Measurements from ENCODE around the gene TSPAN9.

Gene TSPAN9

DNA sequence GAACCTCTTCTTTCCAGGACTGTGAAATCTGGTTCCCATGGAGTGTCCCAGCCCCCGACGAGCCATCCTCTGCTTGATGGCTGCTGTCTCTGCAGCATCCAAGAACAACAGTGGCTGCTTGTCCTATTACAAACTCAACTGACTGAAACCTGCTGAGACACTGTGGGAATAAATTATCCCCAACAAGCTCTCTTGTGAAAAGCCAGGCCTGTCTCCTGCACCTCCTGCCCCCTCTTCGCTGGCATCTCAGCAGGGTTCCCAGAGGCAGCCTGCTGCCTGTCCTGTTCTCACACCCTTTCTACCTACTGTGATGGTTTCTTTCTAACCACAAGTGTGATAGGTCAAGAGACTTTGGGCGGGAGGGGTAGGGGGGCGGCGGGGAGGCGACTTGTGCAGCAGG is 180.2 kb downstream of the TSPAN9 start:
- DNase-seq: no peak

DNA sequence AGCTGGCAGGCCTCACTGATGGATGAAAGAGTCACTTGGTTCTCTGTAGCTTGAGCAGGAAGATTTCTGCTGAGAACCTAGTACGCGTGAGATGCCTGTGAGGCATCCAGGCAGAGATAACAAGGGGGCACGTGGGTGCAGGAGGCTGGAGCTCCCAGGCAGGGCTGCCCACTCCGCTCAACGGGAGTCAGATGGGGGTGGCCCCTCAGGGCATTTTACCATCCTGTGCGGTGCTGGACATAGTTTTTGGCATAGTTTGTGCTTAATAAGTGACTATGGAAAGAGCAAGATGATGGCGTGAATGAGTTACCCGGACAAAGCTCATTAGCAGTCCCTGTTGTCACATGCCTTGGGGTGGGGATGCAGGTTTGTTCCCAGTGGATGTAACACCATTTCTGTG is 182.8 kb downstream of the TSPAN9 start:
- DNase-seq: no peak

DNA sequence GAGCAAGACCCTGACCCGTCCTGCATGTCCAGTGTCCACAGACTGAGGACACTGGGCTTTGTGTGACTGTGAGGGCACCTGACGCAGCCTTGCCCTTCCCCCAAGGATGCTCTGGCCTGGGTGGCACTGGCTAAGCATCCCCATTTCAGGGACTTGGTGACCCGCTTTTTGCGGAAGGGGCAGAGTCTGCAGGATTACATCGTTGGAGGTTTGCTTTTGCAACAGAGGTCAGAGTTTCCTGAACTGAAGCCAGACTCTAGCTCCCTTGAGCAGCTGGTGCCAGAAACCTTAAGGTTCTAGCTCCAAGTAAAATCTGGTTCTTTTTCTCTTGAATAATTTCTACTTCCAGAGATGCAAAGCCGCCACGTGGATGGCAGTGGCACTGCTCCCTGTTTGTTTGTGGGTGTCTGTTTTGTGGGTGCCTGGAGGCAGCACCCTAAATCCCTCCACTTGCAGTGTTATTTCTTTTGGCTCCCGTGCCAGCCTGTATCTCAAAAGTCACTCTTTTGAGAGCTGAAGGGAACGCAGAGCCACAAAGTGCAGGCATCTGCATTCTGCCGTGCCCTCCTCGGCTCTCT is 184.7 kb downstream of the TSPAN9 start:
- DNase-seq: no peak

DNA sequence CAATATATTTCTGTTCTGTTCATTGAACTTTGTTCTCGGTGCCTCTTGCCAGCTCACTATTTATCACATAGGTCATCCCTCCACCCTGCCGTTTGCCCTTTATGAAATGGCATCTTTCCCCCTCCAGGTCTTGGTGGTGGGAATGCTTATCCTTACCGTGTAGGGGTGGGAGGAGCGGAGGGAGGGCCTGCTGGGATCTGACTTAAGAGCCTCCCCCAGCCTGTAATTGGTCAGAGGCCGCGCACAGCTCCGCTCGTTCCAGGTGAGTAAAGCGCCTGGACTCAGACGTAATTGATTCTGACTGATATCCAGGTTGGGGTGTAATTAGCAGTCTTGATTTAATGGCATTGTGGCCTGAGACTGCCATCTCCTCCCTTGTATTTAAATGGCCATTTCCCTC is 185.3 kb downstream of the TSPAN9 start:
- no peak for DNase-seq

DNA sequence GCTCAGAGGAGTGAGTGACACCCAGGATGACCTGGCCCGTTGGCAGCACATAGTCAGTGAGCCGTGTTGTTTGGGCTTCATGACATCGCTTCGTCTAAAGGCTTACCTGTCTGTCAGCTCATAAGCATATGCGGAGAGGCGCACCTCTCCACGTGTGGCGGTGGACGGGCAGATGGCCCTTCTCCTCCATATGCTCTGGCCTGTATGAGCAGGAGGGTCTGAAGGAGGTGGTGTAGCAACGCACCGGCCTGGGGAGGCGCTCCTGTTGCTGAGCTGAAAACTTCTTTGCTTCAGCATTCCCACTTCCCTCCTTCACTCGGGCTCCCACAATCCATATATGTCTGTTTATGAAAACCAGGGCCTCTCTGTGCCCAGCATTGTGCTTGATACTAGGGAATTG is 186.1 kb downstream of the TSPAN9 start:
- DNase-seq: no peak

DNA sequence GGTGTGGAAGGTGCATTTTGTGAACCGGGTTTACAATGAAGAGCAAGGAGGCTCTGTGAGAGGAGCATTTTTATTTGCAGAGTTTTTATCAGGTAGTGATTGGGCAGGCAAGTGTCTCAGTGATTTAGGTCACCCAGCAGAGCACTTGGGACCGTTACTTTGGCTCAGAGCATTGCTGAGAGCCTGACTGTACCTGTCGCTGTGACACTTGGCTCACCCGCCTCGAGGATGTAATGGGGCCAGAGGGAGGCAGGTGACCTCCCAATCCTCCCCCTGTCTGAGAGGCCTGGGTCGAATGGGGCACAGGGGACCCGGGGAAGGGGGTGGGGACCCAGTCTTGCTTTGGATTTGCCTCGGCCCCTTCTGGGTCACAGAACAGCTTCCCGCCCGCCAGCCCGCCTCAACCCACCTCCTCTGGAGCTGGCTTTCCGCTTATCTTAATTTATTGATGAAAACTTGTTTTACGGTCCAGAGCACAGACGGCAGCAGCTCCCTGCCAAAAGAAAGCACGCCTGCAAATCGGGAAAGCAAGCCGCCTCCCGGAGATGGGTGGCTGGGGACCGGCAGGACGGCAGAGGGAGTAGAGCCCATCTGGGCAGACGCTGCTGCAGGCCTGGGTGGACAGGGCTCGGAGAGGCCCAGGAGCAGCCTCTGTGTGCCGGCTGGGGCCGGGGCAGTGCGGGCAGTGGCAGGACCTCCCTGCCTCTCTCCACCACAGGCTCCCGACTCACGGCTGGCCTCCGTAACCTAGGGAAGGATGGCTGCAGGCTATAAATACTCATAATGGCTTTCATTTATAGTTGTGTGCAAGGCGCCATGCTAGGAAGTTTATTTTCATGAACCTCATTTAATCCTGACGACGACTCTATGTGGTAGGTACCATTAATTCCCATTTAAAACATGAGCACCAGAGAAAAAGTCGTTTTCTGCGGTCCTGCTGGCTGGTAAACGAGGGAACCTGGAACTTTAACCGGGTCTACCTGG is 187.1 kb downstream of the TSPAN9 start:
- no peak for DNase-seq

DNA sequence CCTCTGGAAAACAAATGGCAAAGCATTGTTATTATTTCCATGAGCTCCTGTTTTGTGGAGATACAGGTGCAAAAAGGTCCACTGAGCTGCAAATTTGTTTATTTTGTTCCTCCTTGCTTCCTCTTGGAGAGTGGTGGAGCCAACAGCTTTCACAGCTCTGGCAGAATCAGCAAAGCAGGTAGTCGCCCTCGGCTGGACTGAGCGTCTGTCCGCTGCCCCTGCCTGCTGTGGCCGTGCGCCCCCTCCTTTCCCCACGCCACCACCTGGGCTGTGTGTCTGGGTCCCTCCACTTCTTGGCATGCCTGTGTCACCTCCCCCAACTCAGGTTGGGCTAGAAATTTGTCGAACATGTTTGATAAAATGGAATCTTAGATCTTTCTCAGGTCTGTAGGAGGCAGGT is 188.2 kb downstream of the TSPAN9 start:
- DNase-seq: no peak

DNA sequence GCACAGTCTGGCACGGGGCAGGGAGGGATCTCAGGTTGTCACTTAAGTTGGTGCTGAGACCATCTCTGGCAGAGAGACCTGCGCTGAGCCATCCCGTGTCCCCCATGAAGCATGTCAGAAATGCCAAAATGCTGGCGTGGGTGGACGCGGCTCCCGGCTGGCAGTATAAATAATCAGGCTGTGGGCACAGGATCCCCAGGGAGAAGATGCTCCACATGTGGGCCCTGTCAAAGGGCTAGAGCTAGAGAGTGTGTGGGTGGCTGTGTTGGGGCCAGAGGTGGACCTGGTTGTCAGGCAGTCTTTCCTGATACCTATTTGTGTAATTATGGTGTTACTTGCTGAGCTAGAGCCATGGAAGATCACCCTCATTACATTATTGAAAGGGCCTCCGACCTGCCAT is 189.5 kb downstream of the TSPAN9 start:
- no peak for DNase-seq

DNA sequence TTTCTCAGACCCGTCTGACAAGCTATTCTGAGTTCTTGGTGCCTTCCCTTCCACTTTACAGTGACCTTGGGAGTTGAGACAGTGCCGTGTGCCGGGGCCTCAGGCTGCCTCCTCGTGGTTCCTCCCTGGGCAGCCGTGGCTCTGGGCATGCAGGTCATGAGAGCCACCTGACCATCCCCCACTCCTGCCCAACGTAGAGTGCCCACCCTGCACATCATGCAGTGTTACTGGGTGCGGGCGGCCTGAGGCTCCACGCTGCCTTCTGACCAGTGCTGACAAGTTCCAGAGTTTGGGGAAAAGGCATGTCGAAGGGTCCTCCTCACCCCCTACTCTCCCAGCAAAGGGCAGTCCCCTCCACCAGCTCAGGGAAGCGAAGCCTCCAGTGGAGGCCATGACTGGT is 190.5 kb downstream of the TSPAN9 start:
- DNase-seq: no peak

DNA sequence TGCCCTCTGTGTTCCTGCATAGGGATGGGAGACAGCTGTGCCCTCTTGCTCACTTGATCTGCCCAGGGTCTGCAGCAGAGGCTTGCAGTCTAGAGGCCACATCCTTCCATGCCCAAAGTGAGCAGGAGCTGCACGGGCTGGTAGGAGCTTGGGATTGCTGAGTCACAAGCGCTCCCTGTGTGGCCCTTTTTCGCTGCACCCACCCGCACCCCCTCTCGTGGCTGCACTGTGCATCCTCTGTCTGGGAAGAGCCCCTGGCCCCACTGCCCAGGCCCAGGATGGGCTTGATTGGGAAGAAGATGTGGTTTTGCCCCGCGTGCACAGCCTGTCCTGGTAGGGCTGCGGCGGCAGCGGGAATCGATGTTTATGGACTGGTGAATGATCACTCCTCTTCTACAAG is 192.4 kb downstream of the TSPAN9 start:
- no peak for DNase-seq

DNA sequence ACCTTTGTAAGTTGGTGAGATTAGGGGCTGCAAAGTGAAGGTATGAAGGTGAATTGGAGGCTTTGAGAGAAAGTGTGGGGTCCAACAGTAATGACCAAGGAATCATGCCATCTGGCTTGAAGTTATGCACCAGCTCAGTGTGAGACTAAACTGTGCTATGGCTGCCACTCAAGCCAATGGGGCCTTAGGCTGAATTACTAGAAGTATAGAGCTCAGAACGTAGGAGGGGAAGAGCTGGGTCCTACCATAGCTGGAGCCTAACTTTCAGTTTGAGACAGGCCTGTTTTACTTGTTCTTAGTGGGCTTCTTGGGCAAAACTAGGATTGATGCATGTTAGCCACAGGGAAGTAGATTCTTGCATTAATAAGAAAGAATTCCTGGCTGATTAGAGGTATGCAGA is 194.0 kb downstream of the TSPAN9 start:
- no peak for DNase-seq

DNA sequence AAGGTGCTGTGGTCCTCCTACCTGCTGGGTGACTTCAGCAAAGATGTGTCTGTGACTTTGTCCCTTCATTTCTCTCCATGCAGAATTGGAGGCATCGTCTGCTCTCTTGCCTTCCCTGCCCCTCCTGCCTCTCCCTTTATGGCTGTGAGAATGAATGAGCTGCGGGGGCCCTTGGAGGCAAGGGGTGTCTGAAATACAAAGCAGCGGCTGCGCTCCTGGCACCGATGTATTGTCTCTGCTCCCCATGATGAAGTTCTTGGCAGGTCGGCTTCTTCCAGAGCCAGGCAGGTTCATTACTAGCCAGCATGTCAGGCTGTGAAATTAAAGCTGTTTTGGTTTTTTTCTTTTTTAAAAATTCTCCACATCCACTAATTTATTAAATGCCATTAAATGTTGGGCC is 194.5 kb downstream of the TSPAN9 start:
- DNase-seq: no peak

DNA sequence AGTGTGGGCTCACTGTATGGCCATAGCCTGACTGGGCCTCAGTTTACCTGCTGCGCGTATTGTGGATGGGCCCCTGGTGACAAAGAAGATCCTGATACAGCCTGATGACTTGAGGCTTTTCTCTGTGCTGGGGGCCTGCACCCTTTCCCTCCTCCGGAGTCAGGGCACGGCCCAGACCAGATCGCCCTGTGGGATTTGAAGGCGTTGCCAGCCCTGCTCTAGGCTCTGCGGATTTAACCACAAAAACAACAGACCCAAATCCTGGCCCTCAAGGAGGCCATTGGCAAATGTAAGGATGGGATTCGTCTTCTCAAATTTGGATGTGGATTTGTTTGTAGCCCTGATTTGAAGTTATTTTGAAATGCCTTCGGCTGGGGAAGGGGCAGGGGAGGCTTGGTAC is 195.8 kb downstream of the TSPAN9 start:
- DNase-seq: no peak

DNA sequence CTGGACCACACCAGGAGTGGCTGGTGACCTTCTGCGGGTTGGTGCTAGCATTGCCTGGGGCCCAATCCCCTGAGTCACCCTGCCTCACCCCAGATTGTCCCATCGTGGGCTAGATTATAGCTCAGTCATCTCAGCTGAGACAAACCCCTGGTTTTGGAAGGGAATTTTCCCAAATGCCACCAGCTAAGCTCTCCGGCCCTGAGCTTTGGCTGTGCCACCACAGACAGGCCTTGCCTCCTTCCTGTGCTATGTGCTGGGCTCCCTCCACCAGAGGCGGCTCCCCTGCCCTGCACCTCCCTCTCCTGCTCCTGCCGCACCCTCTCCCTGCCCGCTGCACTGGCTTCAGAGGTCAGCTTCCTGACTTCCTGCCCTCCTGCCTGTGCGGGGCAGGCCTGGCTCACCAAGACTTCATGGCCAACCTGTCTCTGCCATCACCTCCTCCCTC is 196.3 kb downstream of the TSPAN9 start:
- DNase-seq: no peak

DNA sequence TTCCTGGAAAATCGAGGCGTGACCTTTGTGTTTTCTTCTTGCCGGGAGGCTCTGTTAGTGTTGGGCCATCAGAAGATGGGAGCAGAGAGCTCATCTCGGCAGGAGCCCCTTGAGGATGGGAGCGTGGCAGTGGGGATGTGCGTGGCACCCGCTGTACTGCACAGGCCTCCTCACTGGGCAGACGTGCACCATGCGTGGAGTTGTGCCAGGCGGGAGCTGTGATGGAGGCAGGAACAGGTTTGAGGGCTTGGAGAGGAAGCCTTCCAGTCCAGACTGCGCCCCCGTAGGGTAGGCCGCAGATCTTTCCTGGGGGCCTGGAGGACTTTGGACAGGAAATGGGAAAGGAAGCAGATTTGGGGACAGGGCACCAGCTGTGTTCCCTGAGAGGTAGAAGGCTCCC is 197.5 kb downstream of the TSPAN9 start:
- no peak for DNase-seq

DNA sequence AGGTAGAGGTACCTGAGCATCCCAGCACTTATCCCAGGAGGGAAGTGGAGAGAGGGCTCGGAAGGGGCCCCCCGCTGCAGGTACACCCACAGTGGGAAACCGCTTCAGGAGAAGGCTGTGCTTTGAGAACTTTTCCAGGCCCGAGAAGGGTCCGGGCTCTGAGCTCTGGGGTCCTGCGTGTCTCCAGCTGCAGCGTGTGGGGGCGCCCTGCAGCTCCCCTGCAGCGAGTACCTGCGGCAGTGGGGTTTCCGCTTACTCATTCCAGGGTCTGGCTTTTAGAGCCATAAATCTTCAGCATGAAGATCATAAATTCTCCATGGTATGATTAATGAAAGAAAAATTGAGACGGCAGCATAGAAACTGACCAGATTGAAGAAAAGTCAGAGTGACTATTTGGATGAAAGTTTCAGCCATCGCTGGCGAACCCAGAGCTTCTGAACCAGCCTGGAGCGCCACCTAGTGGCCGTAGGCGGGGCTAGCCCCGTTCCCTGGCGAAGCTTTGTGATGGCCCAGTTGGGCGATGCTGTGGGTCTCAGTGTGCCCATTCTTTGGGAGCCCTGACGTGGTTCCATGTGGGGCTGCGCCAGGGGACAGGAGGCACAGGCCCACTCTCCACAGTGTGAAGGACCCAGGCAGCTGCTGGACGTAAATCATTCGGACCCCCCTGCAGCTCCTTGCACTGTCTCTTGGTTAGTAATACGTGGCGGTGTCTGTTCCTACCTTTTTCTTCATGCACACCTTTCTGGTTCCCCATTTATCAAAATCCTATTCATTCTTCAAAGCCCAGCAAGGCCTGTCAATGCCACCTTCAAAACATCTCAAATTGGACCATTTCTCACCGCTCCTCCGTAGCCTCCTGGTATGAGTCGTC is 198.2 kb downstream of the TSPAN9 start:
- peak; percentile 35 to 59 (median 38) for DNase-seq

DNA sequence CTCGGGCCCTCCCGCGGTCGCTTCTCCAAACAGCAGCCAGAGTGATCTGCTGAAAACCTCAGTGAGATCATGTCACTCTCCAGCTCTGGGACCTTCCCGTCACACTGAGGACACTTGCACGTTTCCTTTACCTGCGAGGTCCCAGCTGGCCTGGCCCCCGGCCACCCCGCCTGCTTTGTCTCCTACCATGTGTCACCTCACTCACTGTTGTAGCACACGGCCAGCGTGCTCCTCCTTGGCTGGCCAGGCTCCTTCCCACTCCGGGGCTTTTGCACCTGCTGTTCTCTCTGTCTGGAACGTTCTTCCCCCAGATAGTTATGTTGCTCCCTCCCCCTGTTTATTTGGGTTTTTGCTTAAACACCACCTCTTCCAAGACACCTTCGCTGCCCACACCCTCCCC is 199.0 kb downstream of the TSPAN9 start:
- DNase-seq: no peak

DNA sequence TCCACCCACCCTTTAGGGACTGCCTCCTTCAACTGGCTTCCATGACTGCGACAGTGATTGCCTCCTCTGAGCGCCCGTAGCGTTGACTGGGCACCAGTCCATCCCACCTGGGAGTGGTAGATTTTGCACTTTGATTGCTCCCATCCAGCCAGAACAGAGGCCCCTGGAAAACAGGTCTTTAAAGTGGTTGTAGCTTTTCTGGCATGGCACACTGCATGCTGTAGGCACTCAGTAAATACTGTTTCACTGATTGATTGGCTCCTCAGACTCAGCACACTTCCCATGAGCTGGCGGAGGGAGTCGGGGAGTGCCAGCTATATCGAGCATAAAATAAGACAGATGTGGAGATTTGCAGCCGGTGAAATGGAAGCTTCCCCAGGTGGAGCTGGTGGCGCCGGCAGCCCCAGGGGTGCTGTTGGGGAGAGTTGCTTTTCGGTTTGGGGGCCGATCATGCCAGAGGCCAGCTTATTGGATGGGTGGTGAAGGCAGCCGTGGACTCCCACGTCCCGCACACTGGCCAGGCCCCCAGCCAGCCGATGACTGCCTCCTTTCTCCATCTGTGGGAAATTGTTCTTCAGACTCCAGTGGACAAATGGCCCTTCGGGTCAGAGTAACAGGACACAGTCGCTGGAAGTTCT is 200.2 kb downstream of the TSPAN9 start:
- DNase-seq: no peak

DNA sequence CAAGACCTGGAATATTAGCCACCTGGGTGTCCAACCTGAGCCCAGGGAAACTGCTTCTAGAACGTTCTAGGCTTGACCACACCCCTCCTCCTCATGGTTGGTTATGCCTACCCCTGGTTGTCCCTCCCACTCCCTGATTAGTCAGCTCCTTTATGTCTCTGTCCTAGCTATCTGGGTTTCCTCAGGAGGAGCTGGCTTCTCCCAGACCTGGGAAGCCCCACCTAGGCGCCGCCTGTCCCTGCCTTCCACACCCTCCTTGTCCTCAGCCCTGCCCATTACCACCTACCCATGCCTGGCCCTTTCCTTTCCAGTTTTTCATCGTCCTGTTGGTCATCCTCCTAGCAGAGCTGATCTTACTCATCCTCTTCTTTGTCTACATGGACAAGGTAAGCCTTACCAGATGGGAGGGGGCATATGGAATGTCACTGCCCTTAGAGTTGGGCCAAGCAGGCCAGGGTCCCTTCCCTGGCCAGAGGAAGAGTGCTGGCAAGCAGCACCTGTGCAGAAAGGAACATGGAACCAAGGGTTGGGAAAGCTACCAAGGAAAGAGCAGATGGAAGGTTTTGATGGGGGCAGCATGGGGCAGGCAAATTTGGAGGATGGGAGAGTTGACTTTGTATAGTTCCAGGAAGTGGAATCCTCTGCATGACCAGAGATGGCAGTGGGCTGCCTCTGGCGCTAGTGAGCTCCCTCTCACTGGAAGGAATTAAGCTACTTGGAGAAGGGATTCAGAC is 201.7 kb downstream of the TSPAN9 start:
- DNase-seq: no peak

DNA sequence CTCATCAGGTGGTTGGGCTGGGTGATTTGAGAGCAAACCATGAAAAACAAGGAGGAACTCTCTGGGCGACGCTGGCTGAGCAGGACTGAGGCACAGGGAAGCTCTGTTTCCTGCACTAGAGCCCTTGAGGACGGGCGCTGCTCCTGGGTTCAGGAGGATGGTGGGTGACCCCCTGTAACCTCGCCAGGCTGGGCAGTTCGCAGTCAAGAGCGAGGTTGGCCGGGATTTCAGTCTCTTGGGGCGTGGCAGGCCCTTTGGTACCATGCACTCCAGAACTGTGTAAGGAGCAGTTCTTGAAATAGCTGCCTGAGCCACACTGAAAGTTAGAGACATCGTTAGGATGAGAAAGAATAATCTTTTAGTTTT is 202.2 kb downstream of the TSPAN9 start:
- no peak for DNase-seq

DNA sequence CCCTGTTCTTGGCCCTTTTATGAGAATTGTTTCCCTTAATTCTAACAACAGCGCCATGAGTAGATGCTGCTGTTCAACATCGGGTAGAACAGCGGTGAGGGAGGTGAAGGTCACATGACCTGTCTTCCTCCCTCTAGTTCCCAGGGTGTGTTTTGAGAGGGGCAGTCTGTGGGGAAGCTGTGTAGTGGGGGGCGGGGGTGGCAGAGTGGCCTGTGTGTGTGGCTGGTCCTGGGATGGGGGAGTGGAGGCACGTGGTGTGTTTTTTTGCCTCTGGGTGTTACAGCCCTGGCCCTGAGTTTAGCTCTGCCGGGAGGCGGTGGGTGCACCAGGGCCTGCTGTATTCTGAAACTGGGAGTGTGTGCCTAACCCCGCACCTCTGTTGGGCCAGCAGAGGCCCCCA is 202.7 kb downstream of the TSPAN9 start:
- no peak for DNase-seq

DNA sequence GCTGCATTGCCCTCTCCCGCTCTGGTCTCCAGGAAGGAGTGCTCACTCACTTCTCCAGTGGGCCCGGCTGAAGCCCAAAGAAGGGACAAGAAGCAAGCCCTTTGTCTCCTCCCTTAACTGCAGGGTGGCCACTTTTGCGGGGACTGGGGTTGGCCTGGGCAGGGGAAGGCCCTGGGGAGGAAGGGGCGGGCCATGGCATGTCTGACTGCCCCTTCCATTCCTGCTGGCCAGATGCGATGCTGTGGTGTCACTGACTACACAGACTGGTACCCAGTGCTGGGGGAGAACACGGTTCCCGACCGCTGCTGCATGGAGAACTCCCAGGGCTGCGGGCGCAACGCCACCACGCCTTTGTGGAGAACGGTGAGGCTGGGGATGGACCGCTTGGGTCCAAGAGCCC is 203.8 kb downstream of the TSPAN9 start:
- no peak for DNase-seq
